HG03469 (cell line): ENCODE measurements around the gene MSTO1.
"Not testable (repeated sequence)": the region's sequence is repeated elsewhere in the genome, so short reads cannot be mapped to it uniquely, and the experiment has no call there.

Experiments
- ATAC-seq: cut with Tn5 transposase; IDR thresholded peaks from one replicate; pipeline ENCODE4 v1.9.1; 2021; ENCODE audit warnings: mild to moderate bottlenecking, moderate library complexity, moderate number of reproducible peaks; ENCODE audit not compliant: unreplicated experiment

Gene MSTO1

GRCh38 chr1:155609515-155610256 is at the start of gene MSTO1:
Gene MSTO1 (plus strand): TSS chr1:155610218. CDS start chr1:155610249, 31 bp downstream.
- ATAC-seq = peak; percentile 84

DNA sequence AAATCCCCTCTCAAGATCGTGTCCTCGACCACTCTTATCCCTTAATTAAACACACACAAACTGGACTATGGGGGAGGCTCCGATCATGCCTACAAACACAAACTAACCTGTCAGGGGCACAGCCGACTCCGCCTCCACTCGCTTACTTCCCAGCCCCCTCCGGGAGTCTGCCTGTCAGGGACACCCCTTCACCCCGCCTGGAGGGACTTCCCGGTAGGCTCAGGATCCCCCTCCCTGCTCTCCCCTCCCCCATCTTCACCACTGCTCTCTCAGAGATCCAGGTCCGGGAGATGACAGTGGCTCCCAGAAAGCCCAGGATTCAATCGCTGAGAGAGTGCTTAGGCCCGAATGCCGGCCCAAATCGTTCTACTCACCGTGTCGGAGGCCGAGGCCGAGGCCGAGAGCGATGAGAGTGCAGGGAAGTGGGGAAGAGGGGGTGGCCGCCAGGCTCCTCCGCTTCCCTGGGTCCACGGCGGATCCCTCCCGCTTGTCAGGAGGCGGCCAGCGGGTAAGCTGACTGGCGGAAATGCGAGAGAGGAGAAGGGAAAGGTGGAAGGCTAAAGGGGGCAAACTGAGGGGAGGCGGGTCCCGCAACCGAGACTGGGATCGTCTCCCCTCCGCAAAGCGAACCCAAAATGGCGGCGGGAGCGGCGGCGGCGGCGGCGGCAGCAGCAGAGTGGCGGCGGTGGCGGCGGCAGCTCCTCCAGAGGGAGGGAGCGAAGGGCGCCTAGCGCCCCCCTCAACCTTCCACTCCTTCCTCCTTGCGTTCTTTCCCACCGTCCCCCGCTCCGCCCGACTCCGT is 48.0 kb upstream of the MSTO1 start:
- ATAC-seq = peak; percentile 18

DNA sequence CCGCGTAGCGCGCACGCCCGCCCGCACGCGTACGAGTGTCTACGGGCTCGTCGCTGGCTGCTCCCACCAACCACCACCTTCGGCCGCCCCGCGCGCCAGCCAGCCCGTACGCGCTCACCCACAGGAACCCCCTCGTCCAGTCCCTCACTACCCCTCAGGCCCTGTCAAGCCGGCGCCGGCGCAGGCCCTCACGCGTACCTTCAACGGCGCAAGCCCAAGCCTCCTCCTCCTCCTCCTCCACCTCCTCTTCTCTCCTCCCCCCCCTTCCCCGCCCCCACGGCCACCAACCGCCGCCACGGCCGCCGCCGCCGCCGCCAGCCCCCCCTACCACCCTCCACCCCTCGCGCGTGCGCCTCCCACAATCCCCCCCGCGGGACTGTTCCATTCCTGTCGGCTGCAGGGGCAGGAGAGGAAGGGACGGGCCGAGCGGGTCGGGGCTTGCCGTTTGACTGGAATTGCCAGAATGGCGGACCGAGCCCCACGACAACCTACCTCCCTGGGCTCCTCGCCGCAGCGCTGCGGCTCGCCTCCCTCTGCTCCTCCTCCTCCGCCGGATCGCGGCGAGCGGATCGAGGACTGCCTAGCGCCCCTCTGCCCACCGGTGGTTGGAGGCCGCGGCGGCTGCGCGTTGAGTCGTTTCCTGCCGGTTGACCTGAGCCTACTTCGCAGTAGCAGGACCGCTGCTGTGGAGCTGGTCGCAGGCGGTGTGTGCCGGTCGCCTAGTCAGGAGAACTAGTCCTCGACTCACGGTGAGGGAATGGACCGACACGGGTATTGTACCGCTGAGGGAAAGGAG is 47.2 kb upstream of the MSTO1 start, which contains the start of gene ASH1L:
Gene ASH1L (minus strand): TSS at position 223 of the 796 bp plus-strand sequence. CDS start 41,284 bp downstream, outside the sequence.
- peak; percentile 47 for ATAC-seq

DNA sequence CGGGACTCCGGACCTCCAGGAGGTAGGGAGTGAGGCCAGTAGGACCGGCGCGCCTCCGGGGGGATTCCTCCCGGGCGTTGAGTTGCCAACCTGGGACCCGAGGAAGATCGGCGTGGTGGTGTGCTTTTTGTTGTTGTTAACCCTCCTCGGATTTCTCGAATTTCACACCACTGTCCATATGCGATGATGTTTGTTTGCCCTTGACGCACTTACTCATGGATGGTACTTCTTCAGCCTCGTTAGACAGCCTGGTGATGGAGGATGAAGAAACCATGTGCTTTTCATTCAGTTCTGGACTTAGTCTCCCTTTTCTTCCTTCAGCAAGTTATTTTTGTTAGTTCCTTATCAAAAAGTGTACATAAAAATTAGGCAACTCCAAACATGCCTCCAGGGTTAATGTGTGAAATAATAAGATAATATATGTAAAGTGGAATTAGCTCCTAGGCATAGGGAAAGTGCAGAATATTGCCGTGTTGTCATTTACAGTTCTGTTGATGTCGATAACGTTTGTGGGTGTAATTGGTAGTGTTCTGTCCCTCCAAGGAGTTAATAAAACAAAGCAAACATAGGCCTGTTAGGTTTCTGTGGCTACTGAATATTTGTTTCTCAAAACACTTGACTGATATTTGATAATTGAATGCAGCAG is 46.5 kb upstream of the MSTO1 start:
- ATAC-seq = not testable (repeated sequence)

DNA sequence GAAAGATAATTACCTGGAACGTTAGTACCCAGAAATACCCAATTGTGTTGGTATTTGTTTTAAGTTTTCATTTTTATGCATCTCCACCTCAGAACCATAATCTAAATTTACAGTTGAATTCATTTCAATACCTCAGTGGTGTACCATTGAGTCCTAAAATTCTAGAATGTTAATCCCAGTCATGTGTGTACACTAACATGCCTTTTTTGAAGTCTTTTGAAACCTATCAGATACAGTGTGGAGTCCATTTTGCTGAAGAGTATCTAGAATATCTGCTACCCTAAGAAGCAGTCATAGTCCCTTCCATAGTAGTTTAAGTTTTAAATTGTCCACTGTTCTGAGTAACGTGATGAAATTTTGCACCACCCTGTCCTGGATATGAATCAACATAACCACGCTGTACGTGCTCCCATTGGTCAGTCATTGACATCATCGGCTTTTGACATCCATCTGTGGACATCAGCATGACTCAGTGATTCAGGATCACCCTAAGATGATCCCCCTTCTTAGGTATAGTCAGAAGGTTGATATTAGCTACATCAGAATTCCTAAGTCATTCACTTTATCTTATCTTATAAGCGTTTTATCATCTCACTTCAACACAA is 39.9 kb upstream of the MSTO1 start:
- ATAC-seq = no peak

DNA sequence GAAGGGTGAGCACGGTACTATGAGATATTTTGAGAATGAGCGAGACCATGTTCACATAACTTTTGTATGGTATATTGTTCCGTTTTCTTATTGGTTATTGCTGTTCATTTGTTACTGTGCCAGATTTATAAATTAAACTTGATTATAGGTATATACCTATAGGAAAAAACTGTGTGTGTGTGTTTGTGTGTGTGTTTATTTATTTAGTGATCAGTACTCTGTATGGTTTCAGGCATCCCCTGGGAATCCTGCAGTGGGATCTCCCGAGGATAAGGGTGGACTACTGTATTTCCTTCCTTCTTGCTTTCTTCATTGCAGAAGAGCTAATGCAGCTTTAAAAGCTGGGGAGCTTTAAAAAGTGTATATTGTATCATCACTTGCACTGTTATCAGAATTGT is 39.4 kb upstream of the MSTO1 start:
- no peak for ATAC-seq

DNA sequence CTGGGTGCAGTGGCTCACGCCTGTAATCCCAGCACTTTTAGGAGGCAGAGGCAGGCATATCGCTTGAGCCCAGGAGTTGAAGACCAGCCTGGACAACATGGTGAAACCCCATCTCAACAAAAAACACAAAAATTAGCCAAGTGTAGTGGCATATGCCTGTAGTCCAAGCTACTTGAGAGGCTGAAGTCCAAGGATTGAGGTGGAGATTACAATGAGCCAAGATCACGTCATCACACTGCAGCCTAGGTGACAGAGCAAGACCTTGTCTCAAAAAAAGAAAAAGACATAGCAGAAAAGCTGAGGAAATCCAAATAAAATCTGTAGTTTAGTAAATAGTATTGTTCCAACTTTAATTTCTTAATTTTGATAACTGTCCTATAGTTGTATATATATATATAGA is 35.9 kb upstream of the MSTO1 start:
- ATAC-seq = no peak

- ATAC-seq = not testable (repeated sequence)
These were observed 34.4 kb upstream of the MSTO1 start for GRCh38 chr1:155575608-155576007.

DNA sequence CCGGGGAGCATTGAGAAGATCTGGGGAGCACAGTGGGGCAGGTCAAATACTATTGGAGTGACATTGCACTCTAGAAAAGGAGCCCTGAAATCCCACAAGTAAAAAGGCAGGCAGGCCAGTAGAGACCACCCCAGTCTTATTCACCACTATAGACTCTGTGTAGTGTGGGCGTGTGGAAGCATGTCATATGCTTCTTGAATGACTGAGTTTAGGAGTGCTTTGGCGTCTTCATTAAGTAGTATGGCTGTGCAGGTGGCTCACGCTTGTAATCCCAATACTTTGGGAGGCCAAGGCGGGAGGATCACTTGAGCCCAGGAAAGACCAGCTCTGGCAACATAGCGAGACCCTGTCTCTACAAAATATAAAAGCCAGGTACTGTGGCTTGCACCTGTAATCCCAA is 26.2 kb upstream of the MSTO1 start:
- ATAC-seq = not testable (repeated sequence)

GRCh38 chr1:155589282-155589681 is 20.7 kb upstream of the MSTO1 start:
- ATAC-seq = not testable (repeated sequence)

GRCh38 chr1:155590516-155591247 is 19.3 kb upstream of the MSTO1 start:
- not testable (repeated sequence) for ATAC-seq

DNA sequence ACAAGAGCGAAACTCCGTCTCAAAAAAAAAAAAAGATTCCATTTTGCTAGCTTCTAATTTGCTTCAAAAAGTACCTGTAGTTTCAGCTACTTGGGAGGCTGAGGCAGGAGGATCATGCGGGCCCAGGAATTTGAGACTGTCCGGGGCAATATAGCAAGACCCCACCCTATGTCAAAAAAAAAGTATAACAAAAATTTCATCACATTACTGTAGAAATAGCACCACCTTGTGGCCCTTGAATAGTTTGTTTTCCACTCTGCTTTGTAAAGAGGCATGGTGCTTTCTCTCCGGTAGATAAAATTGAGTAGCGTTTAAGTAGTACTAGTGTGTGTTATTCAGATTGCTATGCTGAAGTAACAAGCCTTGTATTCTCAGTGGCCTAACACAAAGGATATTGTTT is 18.2 kb upstream of the MSTO1 start:
- no peak for ATAC-seq

GRCh38 chr1:155595877-155596474 is 14.0 kb upstream of the MSTO1 start:
- not testable (repeated sequence) for ATAC-seq

DNA sequence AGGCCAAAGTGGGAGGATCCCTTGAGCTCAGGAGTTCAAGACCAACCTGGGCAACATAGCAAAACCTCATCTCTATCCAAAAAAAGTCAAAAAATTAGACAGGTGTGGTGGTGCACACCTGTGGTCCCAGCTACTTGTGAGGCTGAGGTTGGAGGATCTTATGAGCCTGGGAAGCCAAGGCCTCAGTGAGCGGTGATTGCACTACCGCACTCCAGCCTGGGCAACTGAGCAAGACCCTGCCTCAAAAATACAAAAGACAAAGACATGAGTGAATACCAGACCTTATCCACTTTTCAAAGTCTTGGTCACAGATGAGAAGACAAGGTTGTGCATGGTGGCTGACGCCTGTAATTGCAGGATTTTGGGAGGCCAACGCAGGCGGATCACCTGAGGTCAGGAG is 13.2 kb upstream of the MSTO1 start:
- ATAC-seq = no peak

DNA sequence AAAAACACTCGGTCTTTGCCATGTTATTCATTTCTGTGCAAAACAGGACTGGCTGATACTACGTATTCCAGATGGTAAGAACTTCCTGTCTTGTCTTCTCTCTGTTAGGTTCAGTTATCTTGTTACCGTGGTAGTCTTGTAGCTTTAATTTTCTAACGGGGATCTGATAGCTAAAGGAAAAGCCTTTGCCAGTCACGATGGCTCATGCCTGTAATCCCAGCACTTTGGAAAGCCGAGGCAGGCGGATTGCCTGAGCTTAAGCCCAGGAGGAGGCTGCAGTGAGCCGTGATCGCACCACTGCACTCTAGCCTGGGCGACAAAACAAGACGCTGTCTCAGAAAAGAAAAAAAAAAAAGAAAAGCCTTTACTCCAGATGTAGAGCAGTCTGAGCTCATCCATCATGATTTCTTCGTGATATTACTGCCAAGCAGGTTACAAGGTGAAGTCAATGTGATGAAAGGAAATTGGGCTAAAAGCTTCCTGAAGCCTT is 11.1 kb upstream of the MSTO1 start:
- no peak for ATAC-seq

DNA sequence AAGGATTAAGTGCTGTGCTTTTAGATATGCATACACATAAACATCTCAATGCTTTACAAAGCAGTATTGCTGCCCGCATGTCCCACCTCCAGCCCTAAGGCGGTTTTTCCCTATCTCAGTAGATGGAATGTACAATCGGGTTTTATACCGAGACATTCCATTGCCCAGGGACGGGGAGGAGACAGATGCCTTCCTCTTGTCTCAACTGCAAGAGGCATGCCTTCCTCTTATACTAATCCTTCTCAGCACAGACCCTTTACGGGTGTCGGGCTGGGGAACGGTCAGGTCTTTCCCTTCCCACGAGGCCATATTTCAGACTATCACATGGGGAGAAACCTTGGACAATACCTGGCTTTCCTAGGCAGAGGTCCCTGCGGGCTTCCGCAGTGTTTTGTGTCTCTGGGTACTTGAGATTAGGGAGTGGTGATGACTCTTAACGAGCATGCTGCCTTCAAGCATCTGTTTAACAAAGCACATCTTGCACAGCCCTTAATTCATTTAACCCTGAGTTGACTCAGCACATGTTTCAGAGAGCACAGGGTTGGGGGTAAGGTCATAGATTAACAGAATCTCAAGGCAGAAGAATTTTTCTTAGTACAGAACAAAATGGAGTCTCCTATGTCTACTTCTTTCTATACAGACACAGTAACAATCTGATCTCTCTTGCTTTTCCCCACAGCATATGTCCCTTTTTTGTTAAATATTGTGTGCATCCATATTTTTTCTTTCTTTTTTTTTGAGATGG is 10.0 kb upstream of the MSTO1 start:
- not testable (repeated sequence) for ATAC-seq

- no peak for ATAC-seq
These were observed 2.3 kb upstream of the MSTO1 start for GRCh38 chr1:155607708-155608107.

- no peak for ATAC-seq
These were observed 1.2 kb upstream of the MSTO1 start for GRCh38 chr1:155608888-155609225.
